ENCODE measurements around the gene TGIF2LX.
"Not testable (repeated sequence)": the region's sequence is repeated elsewhere in the genome, so short reads cannot be mapped to it uniquely, and the experiment has no call there.

Gene TGIF2LX

DNA sequence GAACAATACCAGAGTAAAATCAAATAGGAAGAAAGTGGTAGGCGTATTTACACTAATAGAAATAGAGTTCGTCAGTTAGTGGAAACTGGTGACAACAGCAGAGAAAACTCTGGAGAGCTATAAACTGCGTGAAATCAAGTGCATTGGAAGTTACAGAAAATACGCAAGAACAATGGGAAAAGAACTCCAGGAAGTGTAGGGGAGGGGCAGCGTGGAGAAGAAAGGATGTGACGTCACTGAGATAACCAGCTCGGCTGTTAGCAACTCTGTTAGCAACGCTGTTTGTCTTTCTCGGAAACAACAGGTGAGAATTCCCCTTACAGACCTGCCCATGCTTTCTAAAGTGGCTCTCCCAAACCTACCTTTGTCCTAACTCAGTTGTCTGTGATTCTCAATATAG is at the start of gene TGIF2LX:
Gene TGIF2LX, plus strand, starts transcription at position 244 of the 400 bp plus-strand sequence. CDS start 178 bp downstream, outside the sequence.
- DNase-seq (ENCODE audit: low spot score): not testable (repeated sequence)

DNA sequence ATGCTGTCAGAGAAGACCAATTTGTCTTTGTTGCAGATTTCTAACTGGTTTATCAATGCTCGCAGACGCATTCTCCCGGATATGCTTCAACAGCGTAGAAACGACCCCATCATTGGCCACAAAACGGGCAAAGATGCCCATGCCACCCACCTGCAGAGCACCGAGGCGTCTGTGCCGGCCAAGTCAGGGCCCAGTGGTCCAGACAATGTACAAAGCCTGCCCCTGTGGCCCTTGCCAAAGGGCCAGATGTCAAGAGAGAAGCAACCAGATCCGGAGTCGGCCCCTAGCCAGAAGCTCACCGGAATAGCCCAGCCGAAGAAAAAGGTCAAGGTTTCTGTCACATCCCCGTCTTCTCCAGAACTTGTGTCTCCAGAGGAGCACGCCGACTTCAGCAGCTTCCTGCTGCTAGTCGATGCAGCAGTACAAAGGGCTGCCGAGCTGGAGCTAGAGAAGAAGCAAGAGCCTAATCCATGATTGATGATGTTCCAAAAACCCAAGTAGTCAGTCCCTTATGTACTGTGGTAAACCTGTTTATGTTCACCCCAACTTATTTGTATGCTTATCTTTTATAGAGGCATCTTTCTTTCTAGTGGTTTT is 728 bp downstream of the TGIF2LX start:
- DNase-seq (ENCODE audit: low spot score): not testable (repeated sequence)

GRCh38 chrX:89943077-89943476 is 21.4 kb downstream of the TGIF2LX start:
- not testable (repeated sequence) for DNase-seq (ENCODE audit: low spot score)

GRCh38 chrX:89965588-89965987 is 43.9 kb downstream of the TGIF2LX start:
- DNase-seq (ENCODE audit: low spot score): not testable (repeated sequence)

Measured in LoVo (cell line).